K562 (cell line): ENCODE measurements around the gene FAM174C. TPM values are rescaled to one million over a fixed set of nuclear protein-coding genes. Genes with fewer than 3 reads are reported as not detected.

ENCODE experiments used
- BRD9 ChIP-seq: fragments of 450-650 bp; IDR thresholded peaks from 2 replicates; pipeline ENCODE4 v1.6.1; 2018; ENCODE audit warnings: low read depth; ENCODE audit not compliant: partially characterized antibody
- CEBPG ChIP-seq, 3 experiments: fragments of 200-800 bp in 1 of 3; sonication (Bioruptor generic) in 1 of 3; sonication (generic) in 1 of 3; formaldehyde crosslinking in 1 of 3; IDR thresholded peaks in 2 of 3; conservative IDR thresholded peaks in 1 of 3; 2 replicates each; pipeline versions ENCODE4 v1.6.1 to v1.8.0; 2016 to 2022; ENCODE audit warnings: missing compliant biosample characterization in 2 of 3, missing genetic modification characterization in 2 of 3, mild to moderate bottlenecking in 1 of 3, missing genetic modification reagents in 1 of 3
- CHD1 ChIP-seq: fragments of 200-600 bp; sonication (generic); IDR thresholded peaks from one replicate; pipeline ENCODE4 v1.6.1; 2012; ENCODE audit warnings: mild to moderate bottlenecking, moderate library complexity, low read length, inconsistent platforms
- FOXK2 ChIP-seq, 2 experiments: fragments of 450-650 bp; IDR thresholded peaks in 1 of 2; conservative IDR thresholded peaks in 1 of 2; 2 replicates each; pipeline ENCODE4 v1.6.1; 2016; ENCODE audit warnings: low read depth in 2 of 2, mild to moderate bottlenecking in 1 of 2
- MAFG ChIP-seq: fragments of 450-650 bp; conservative IDR thresholded peaks from 2 replicates; pipeline ENCODE4 v1.6.1; 2016; ENCODE audit warnings: missing genetic modification characterization, missing compliant biosample characterization
- NFIC ChIP-seq: fragments of 450-650 bp; IDR thresholded peaks from 2 replicates; pipeline ENCODE4 v1.6.1; 2017; ENCODE audit warnings: mild to moderate bottlenecking, inconsistent platforms
- POLR2G ChIP-seq: fragments of 200-400 bp; formaldehyde crosslinking; IDR thresholded peaks from 2 replicates; pipeline ENCODE4 v1.6.1; 2017; ENCODE audit warnings: low read depth, mild to moderate bottlenecking, antibody characterized with exemption, low read length, moderate library complexity
- RBM14 ChIP-seq: fragments of 200-400 bp; formaldehyde crosslinking; IDR thresholded peaks from 2 replicates; pipeline ENCODE4 v1.6.1; 2018; ENCODE audit warnings: low read depth, mild to moderate bottlenecking, low read length, moderate library complexity, borderline replicate concordance; ENCODE audit not compliant: insufficient read depth
- SAFB ChIP-seq: fragments of 200-400 bp; formaldehyde crosslinking; IDR thresholded peaks from 2 replicates; pipeline ENCODE4 v1.6.1; 2017; ENCODE audit warnings: low read depth, low read length, borderline replicate concordance
- SMC3 ChIP-seq: conservative IDR thresholded peaks from 2 replicates; pipeline ENCODE4 v1.6.1; 2011; ENCODE audit warnings: low read depth, low read length, improper control_type of control experiment; ENCODE audit not compliant: insufficient read depth
- SP1 ChIP-seq: sonication (generic); formaldehyde crosslinking; IDR thresholded peaks from 2 replicates; pipeline ENCODE4 v1.8.1; 2022; ENCODE audit warnings: mild to moderate bottlenecking, missing genetic modification reagents
- ZBTB7A ChIP-seq: IDR thresholded peaks from 2 replicates; pipeline ENCODE4 v1.6.1; 2011; ENCODE audit warnings: low read depth, mild to moderate bottlenecking, low read length, moderate library complexity, borderline replicate concordance; ENCODE audit not compliant: control insufficient read depth
- ZNF398 ChIP-seq: fragments of 250-450 bp; sonication (Bioruptor Pico); IDR thresholded peaks from 2 replicates; pipeline ENCODE4 v1.8.0; 2021; ENCODE audit warnings: moderate library complexity, mild to moderate bottlenecking, inconsistent platforms
- polyA plus RNA-seq, 8 experiments: library from polyadenylated mRNA; depleted of rRNA in 4 of 8; stranded (reverse) in 5 of 8; unstranded in 3 of 8; fragments of >200 nt; fragmentation: Nextera tagmentation in 2 of 8; fragmentation: Illumina TruSeq in 1 of 8; extraction: Ambion mirVana in 2 of 8; extraction: Trizol in 1 of 8; gene quantifications; 2 replicates each; pipeline versions ENCODE4 v1.2.1 to v1.2.3, GENCODE V29; 2011 to 2014; ENCODE audit warnings: inconsistent platforms in 1 of 8, missing spikeins in 1 of 8
- total RNA-seq, 7 experiments: library from RNA; depleted of rRNA in 6 of 7; stranded (reverse); fragments of >200 nt in 6 of 7; fragmentation: Illumina TruSeq in 2 of 7; extraction: Trizol in 2 of 7; gene quantifications; 2 replicates each; pipeline versions ENCODE4 v1.2.1 to v1.2.3, GENCODE V29; 2011 to 2021; ENCODE audit warnings: low replicate concordance in 1 of 7
- TF ChIP-seq, protein P1 (sequence below), 3 experiments: IDR thresholded peaks in 2 of 3; conservative IDR thresholded peaks in 1 of 3; 2 replicates each; pipeline ENCODE4 v1.5.1; 2011 to 2012; ENCODE audit warnings: low read length in 3 of 3, mild to moderate bottlenecking in 3 of 3, control low read depth in 2 of 3, improper control_type of control experiment in 1 of 3, inconsistent platforms in 1 of 3, low read depth in 1 of 3, mixed read lengths in 1 of 3, moderate library complexity in 1 of 3; ENCODE audit not compliant: insufficient read depth in 2 of 3
- TF ChIP-seq, protein P2 (sequence below), 2 experiments: fragments of 450-650 bp; conservative IDR thresholded peaks; 2 replicates each; pipeline ENCODE4 v1.6.1; 2017; ENCODE audit warnings: mild to moderate bottlenecking in 2 of 2, moderate library complexity in 2 of 2
- TF ChIP-seq, protein P3 (sequence below), 2 experiments: fragments of 250-450 bp in 1 of 2; fragments of 450-650 bp in 1 of 2; sonication (Bioruptor Pico) in 1 of 2; IDR thresholded peaks; 2 replicates each; pipeline versions ENCODE4 v1.6.1 to v1.8.0; 2016 to 2021; ENCODE audit warnings: mild to moderate bottlenecking in 2 of 2, moderate library complexity in 2 of 2, missing compliant biosample characterization in 1 of 2, missing genetic modification characterization in 1 of 2

FAM174C gene
- total and polyA plus RNA-seq, 9 of the 15 experiments (the other 6 are each of a cell fraction or from before 2014, with no cell fraction given), result 0.66 to 89.6 (median 20.3) TPM

- TF ChIP-seq, protein P1, sequence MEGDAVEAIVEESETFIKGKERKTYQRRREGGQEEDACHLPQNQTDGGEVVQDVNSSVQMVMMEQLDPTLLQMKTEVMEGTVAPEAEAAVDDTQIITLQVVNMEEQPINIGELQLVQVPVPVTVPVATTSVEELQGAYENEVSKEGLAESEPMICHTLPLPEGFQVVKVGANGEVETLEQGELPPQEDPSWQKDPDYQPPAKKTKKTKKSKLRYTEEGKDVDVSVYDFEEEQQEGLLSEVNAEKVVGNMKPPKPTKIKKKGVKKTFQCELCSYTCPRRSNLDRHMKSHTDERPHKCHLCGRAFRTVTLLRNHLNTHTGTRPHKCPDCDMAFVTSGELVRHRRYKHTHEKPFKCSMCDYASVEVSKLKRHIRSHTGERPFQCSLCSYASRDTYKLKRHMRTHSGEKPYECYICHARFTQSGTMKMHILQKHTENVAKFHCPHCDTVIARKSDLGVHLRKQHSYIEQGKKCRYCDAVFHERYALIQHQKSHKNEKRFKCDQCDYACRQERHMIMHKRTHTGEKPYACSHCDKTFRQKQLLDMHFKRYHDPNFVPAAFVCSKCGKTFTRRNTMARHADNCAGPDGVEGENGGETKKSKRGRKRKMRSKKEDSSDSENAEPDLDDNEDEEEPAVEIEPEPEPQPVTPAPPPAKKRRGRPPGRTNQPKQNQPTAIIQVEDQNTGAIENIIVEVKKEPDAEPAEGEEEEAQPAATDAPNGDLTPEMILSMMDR (IDR thresholded peaks at IDR 0.05 in 2 of 3, conservative IDR thresholded peaks at IDR 0.05 in 1 of 3; ENCODE audit: insufficient read depth in 2 of 3, low read depth in 1 of 3, low read length in 3 of 3), result peak; percentile 92 to 94 (median 94)
- TF ChIP-seq SP1 (CRISPR knock-in tag) (peak; percentile 71), ZNF398 (no peak), CEBPG (CRISPR knock-in tag; IDR thresholded peaks at IDR 0.05) (peak; percentile 49; the same call in 1 of the 2 replicates), CEBPG (tag; conservative IDR thresholded peaks at IDR 0.05 in 1 of 2, IDR thresholded peaks at IDR 0.05 in 1 of 2) (peak in 1 of 2 experiments; percentile 59; a peak in 1 of 4 replicates), MAFG (tag) (no peak), ZBTB7A (peak; percentile 94), SAFB (0 out of 2 replicates have a peak, but pooled peaks have one; percentile 30), BRD9 (peak; percentile 40), RBM14 (0 out of 2 replicates have a peak, but pooled peaks have one; percentile 19), FOXK2 (conservative IDR thresholded peaks at IDR 0.05 in 1 of 2, IDR thresholded peaks at IDR 0.05 in 1 of 2; ENCODE audit: low read depth in 2 of 2) (no peak), SMC3 (peak; percentile 88), POLR2G (peak; percentile 47), NFIC (peak; percentile 66), CHD1 (no peak)
- TF ChIP-seq, protein P2, sequence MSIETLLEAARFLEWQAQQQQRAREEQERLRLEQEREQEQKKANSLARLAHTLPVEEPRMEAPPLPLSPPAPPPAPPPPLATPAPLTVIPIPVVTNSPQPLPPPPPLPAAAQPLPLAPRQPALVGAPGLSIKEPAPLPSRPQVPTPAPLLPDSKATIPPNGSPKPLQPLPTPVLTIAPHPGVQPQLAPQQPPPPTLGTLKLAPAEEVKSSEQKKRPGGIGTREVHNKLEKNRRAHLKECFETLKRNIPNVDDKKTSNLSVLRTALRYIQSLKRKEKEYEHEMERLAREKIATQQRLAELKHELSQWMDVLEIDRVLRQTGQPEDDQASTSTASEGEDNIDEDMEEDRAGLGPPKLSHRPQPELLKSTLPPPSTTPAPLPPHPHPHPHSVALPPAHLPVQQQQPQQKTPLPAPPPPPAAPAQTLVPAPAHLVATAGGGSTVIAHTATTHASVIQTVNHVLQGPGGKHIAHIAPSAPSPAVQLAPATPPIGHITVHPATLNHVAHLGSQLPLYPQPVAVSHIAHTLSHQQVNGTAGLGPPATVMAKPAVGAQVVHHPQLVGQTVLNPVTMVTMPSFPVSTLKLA (conservative IDR thresholded peaks at IDR 0.05), result peak in 1 of 2 experiments; percentile 30; a peak in 1 of 4 replicates
- TF ChIP-seq, protein P3, sequence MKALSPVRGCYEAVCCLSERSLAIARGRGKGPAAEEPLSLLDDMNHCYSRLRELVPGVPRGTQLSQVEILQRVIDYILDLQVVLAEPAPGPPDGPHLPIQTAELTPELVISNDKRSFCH (CRISPR knock-in tag; IDR thresholded peaks at IDR 0.05), result no peak
- TF ChIP-seq, protein P3 (tag; IDR thresholded peaks at IDR 0.05), result 0 out of 2 replicates have a peak, but pooled peaks have one; percentile 36
Observed at GRCh38 chr19:1243768-1244692, 31.3 kb upstream of the FAM174C start (continued).
